ENCODE measurements around the gene GRPEL1. TPM values are rescaled to one million over a fixed set of nuclear protein-coding genes. Genes with fewer than 3 reads are reported as not detected.

GRPEL1 gene
- total RNA-seq, 2 experiments from 2014 or later: 55.6 to 58.6 TPM

- CTCF ChIA-PET: interaction anchor here (0.6 to 5.2 kb wide), 8 partner anchors 11 to 348 kb away, joined by 3 to 55 read pairs (median 4); partner anchors contain the start of gene TADA2B
These were observed 497 bp upstream of the GRPEL1 start for GRCh38 chr4:7068279-7068842.

GRCh38 chr4:7067126-7067451 lies 775 bp downstream of the GRPEL1 start:
- Histone ChIP-seq H3K27me3 (ENCODE audit: control insufficient read depth in 1 of 2, insufficient read depth in 2 of 2, low read length in 2 of 2) (no peaks in the 10 kb centered on the region), H3K36me3 (ENCODE audit: insufficient read depth, low read length) (peaks cover 29% of the 10 kb centered on the region), H3K9me3 (ENCODE audit: control insufficient read depth in 1 of 2, insufficient read depth in 1 of 2, low read length in 2 of 2) (no peaks in the 10 kb centered on the region), H3K4me3 (ENCODE audit: low read length) (peak overlapping the region; percentile 76), H3K27ac (ENCODE audit: low read depth in 1 of 2, low read length in 2 of 2) (peak overlapping the region in 1 of 2 donors; percentile 78), H3K4me1 (ENCODE audit: insufficient read depth, low read length) (peaks cover 45% of the 10 kb centered on the region)
- DNase-seq (no peak), ATAC-seq (ENCODE audit: poor library complexity) (no peak)
- H3K4me3 Mint-ChIP-seq: peak overlapping the region; percentile 97
- peaks cover 60% of the 10 kb centered on the region for H3K4me1 Mint-ChIP-seq (ENCODE audit: low read depth)
- peak overlapping the region; percentile 84 for H3K27ac Mint-ChIP-seq
- no peaks in the 10 kb centered on the region for H3K9me3 Mint-ChIP-seq
- TF ChIP-seq CTCF (IDR thresholded peaks at IDR 0.05): no peak
- no peaks in the 10 kb centered on the region for H3K27me3 Mint-ChIP-seq
- POLR2A ChIA-PET: interaction anchor here (0.8 to 5.1 kb wide), 26 partner anchors 10 to 492 kb away, joined by 3 to 156 read pairs (median 7); partner anchors contain the start of genes BLOC1S4, KIAA0232, MAN2B2 and MRFAP1
- intact Hi-C loops (cut with DNase I, micrococcal nuclease): no loop called here
- peaks cover 44% of the 10 kb centered on the region for H3K36me3 Mint-ChIP-seq (ENCODE audit: low read depth)
- CTCF ChIA-PET: interaction anchor here (0.9 to 5.2 kb wide), 6 partner anchors 25 to 347 kb away, joined by 4 to 55 read pairs (median 6); partner anchors contain the start of gene TADA2B

More at GRCh38 chr4:7068279-7068842, 497 bp upstream of the GRPEL1 start:
- no peaks in the 10 kb centered on the region for H3K27me3 ChIP-seq (ENCODE audit: control insufficient read depth in 1 of 2, insufficient read depth in 2 of 2, low read length in 2 of 2)
- intact Hi-C loops (cut with DNase I, micrococcal nuclease): loop anchor here (1.0 to 2.0 kb wide), 4 partner anchors 81 to 428 kb away; partner anchors contain the start of genes BLOC1S4 (in 1 of the 2), KIAA0232 (in 1 of the 2) and MRFAP1 (in 1 of the 2)
- peak overlapping the region; percentile 97 for H3K4me3 Mint-ChIP-seq
- no peaks in the 10 kb centered on the region for H3K27me3 Mint-ChIP-seq
- peaks cover 31% of the 10 kb centered on the region for H3K36me3 Mint-ChIP-seq (ENCODE audit: low read depth)
- H3K9me3 Mint-ChIP-seq: no peaks in the 10 kb centered on the region
- H3K9me3 ChIP-seq (ENCODE audit: control insufficient read depth in 1 of 2, insufficient read depth in 1 of 2, low read length in 2 of 2): no peaks in the 10 kb centered on the region
- peak overlapping the region; percentile 93 for H3K27ac Mint-ChIP-seq
- DNase-seq: no peak
- no peak for TF ChIP-seq CTCF (IDR thresholded peaks at IDR 0.05)
- H3K27ac ChIP-seq (ENCODE audit: low read depth in 1 of 2, low read length in 2 of 2): peak overlapping the region; percentile 55 to 71
- H3K4me3 ChIP-seq (ENCODE audit: low read length): peak overlapping the region; percentile 76
- POLR2A ChIA-PET: interaction anchor here (0.5 to 5.1 kb wide), 28 partner anchors 11 to 455 kb away, joined by 3 to 156 read pairs (median 6); partner anchors contain the start of genes BLOC1S4, KIAA0232, MRFAP1 and MRFAP1L1
- H3K4me1 Mint-ChIP-seq (ENCODE audit: low read depth): peaks cover 59% of the 10 kb centered on the region
- peaks cover 20% of the 10 kb centered on the region for H3K36me3 ChIP-seq (ENCODE audit: insufficient read depth, low read length)
- peaks cover 45% of the 10 kb centered on the region for H3K4me1 ChIP-seq (ENCODE audit: insufficient read depth, low read length)
- no peak for ATAC-seq (ENCODE audit: poor library complexity)

GRCh38 chr4:7066493-7066892 lies 1.4 kb downstream of the GRPEL1 start:
- Histone ChIP-seq H3K9me3 (ENCODE audit: control insufficient read depth in 1 of 2, insufficient read depth in 1 of 2, low read length in 2 of 2) (no peaks in the 10 kb centered on the region), H3K4me3 (ENCODE audit: low read length) (peak overlapping the region; percentile 76), H3K36me3 (ENCODE audit: insufficient read depth, low read length) (peaks cover 35% of the 10 kb centered on the region), H3K27ac (ENCODE audit: low read depth in 1 of 2, low read length in 2 of 2) (no peak overlapping the region), H3K27me3 (ENCODE audit: control insufficient read depth in 1 of 2, insufficient read depth in 2 of 2, low read length in 2 of 2) (no peaks in the 10 kb centered on the region), H3K4me1 (ENCODE audit: insufficient read depth, low read length) (peaks cover 45% of the 10 kb centered on the region)
- no peak for TF ChIP-seq CTCF (IDR thresholded peaks at IDR 0.05)
- intact Hi-C loops (cut with DNase I, micrococcal nuclease): loop anchor here in 1 of 2 experiments (1.0 kb wide), 1 partner anchor 22 kb away; no protein-coding TSS in a partner anchor
- Mint-ChIP-seq H3K36me3 (ENCODE audit: low read depth) (peaks cover 50% of the 10 kb centered on the region), H3K27ac (peak overlapping the region; percentile 84), H3K27me3 (no peaks in the 10 kb centered on the region), H3K4me3 (peak overlapping the region; percentile 97), H3K4me1 (ENCODE audit: low read depth) (peaks cover 60% of the 10 kb centered on the region), H3K9me3 (no peaks in the 10 kb centered on the region)
- POLR2A ChIA-PET: interaction anchor here (0.6 to 5.1 kb wide), 11 partner anchors 9 to 491 kb away, joined by 3 to 156 read pairs (median 5); partner anchors contain the start of genes MAN2B2 and TADA2B
- ATAC-seq (ENCODE audit: poor library complexity) (no peak), DNase-seq (no peak)
- CTCF ChIA-PET: interaction anchor here (1.8 to 5.2 kb wide), 2 partner anchors 24 to 193 kb away, joined by 6 to 55 read pairs; partner anchors contain the start of gene TADA2B

Data from CD4-positive, alpha-beta T cell (primary cell).